Sigmoid colon (tissue), 7 donors: Measurements from ENCODE around the gene SLC28A2. TPM values are rescaled to one million over a fixed set of nuclear protein-coding genes. Genes with fewer than 3 reads are reported as not detected.

Experiments used
- DNase-seq: peaks from one replicate; pipeline ENCODE4 v3.0.0-alpha.2; 2019
- H3K27ac ChIP-seq, 4 donors: fragments of 200-600 bp; sonication (generic); one replicate each; pipeline ENCODE4 v1.5.1; 2016 to 2019; ENCODE audit warnings: mild to moderate bottlenecking in 1 of 4
- H3K27me3 ChIP-seq, 3 donors: fragments of 200-600 bp; sonication (generic); one replicate each; pipeline ENCODE4 v1.5.1; 2019; ENCODE audit warnings: mild to moderate bottlenecking in 1 of 3
- H3K36me3 ChIP-seq, 4 donors: fragments of 200-600 bp; sonication (generic); one replicate each; pipeline ENCODE4 v1.5.1; 2016 to 2019
- H3K4me1 ChIP-seq, 4 donors: fragments of 200-600 bp; sonication (generic); one replicate each; pipeline ENCODE4 v1.5.1; 2017 to 2019
- H3K4me3 ChIP-seq, 4 donors: fragments of 200-600 bp; sonication (generic); one replicate each; pipeline ENCODE4 v1.5.1; 2017 to 2019; ENCODE audit warnings: mild to moderate bottlenecking in 2 of 4, moderate library complexity in 1 of 4
- H3K9me3 ChIP-seq, 4 donors: fragments of 200-600 bp in 3 of 4; sonication (generic) in 3 of 4; one replicate each; pipeline versions ENCODE4 v1.5.1 to v1.6.1; 2013 to 2019
- EP300 ChIP-seq, 4 donors: sonication (generic); formaldehyde crosslinking; IDR thresholded peaks; one replicate each; pipeline ENCODE4 v1.6.1; 2017; ENCODE audit warnings: antibody characterized with exemption in 4 of 4
- POLR2A ChIP-seq, 2 donors: fragments of 450-650 bp; IDR thresholded peaks; one replicate each; pipeline ENCODE4 v1.6.1; 2016; ENCODE audit warnings: antibody characterized with exemption in 2 of 2, mild to moderate bottlenecking in 2 of 2, moderate library complexity in 2 of 2
- POLR2AphosphoS5 ChIP-seq, 4 donors: sonication (generic); formaldehyde crosslinking; IDR thresholded peaks; one replicate each; pipeline ENCODE4 v1.6.1; 2017; ENCODE audit warnings: antibody characterized with exemption in 4 of 4
- WGBS, 2 donors: extraction: QIAGEN DNeasy Blood & Tissue Kit; methylation state at CpG; one replicate each; pipeline ENCODE4 v1.1.7; 2013; 5-methylcytosine and 5-hydroxymethylcytosine counted together
- intact Hi-C: fragments of 100-400 bp; cut with DNase I; formaldehyde crosslinking; loops from one replicate; pipeline ENCODE4 v1.15.1; 2023
- polyA plus RNA-seq, 3 donors: library from polyadenylated mRNA; stranded (reverse); fragments of 200-250 nt; gene quantifications; one replicate each; pipeline ENCODE4 v1.2.3, GENCODE V29; 2013
- total RNA-seq, 4 donors: library from RNA; depleted of rRNA; stranded (reverse); fragments of >200 nt; gene quantifications; one replicate each; pipeline ENCODE4 v1.1.0, GENCODE V29; 2016
- TF ChIP-seq, protein P1 (sequence below), 4 experiments: fragments of 450-650 bp in 3 of 4; fragments of 200-600 bp in 1 of 4; IDR thresholded peaks; one replicate each; pipeline ENCODE4 v1.5.1; 2016 to 2019; ENCODE audit warnings: antibody characterized with exemption in 4 of 4, mild to moderate bottlenecking in 3 of 4, moderate library complexity in 2 of 4
- donor health status: healthy with polysubstance abuse.
- donor health status: Bipolar disorder and iron deficiency.
- donor health status: healthy.

The SLC28A2 gene
- total and polyA plus RNA-seq, 7 donors: 1.2 to 3.0 (median 1.8) TPM; not detected in 4

DNA sequence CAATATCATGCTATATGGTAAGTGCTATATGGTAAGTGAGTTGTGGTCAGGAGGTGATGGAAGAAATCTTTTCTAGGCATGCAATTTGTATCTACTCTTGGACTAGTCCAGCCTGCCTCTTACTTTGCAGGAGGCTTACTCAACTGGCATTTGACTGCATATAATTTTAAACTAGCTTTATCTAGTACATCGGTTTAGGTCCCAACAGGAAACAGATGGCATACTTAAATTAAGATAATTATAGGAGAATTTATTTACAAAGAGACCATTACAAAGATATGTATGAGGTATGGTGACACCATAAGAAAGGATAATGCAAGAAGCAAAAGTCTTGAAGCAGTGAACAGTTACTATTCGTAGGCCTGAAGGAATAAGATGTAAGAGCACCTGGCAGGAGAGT lies 7.8 kb downstream of the SLC28A2 start:
- Histone ChIP-seq H3K4me1 (peaks cover 0 to 7% (median 3%) of the 10 kb centered on the region in 4 donors), H3K9me3 (no peaks in the 10 kb centered on the region), H3K4me3 (no peak overlapping the region), H3K27ac (no peak overlapping the region), H3K27me3 (no peaks in the 10 kb centered on the region), H3K36me3 (no peaks in the 10 kb centered on the region)
- TF ChIP-seq POLR2AphosphoS5 (IDR thresholded peaks at IDR 0.05): no peak
- TF ChIP-seq, protein P1, sequence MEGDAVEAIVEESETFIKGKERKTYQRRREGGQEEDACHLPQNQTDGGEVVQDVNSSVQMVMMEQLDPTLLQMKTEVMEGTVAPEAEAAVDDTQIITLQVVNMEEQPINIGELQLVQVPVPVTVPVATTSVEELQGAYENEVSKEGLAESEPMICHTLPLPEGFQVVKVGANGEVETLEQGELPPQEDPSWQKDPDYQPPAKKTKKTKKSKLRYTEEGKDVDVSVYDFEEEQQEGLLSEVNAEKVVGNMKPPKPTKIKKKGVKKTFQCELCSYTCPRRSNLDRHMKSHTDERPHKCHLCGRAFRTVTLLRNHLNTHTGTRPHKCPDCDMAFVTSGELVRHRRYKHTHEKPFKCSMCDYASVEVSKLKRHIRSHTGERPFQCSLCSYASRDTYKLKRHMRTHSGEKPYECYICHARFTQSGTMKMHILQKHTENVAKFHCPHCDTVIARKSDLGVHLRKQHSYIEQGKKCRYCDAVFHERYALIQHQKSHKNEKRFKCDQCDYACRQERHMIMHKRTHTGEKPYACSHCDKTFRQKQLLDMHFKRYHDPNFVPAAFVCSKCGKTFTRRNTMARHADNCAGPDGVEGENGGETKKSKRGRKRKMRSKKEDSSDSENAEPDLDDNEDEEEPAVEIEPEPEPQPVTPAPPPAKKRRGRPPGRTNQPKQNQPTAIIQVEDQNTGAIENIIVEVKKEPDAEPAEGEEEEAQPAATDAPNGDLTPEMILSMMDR (IDR thresholded peaks at IDR 0.05): no peak
- TF ChIP-seq POLR2A (IDR thresholded peaks at IDR 0.05): no peak
- TF ChIP-seq EP300 (IDR thresholded peaks at IDR 0.05): no peak
- intact Hi-C loops: no loop called here
- 52 to 59% methylated on average over 2 of the region's 2 CpGs for WGBS, 2 donors
- no peak for DNase-seq

- Histone ChIP-seq H3K9me3 (no peaks in the 10 kb centered on the region), H3K27ac (no peak overlapping the region), H3K4me1 (no peaks in the 10 kb centered on the region), H3K36me3 (no peaks in the 10 kb centered on the region), H3K27me3 (no peaks in the 10 kb centered on the region), H3K4me3 (no peak overlapping the region)
- TF ChIP-seq POLR2AphosphoS5 (IDR thresholded peaks at IDR 0.05) (no peak), POLR2A (IDR thresholded peaks at IDR 0.05) (no peak), EP300 (IDR thresholded peaks at IDR 0.05) (no peak)
- TF ChIP-seq, protein P1 (IDR thresholded peaks at IDR 0.05): no peak
- WGBS, 2 donors: 43 to 81% methylated on average over 4 of the region's 4 CpGs
- intact Hi-C loops: loop anchor here (1.0 kb wide), 1 partner anchor 35 kb away; no protein-coding TSS in a partner anchor
- DNase-seq: no peak
These were observed 10.9 kb downstream of the SLC28A2 start for GRCh38 chr15:45262906-45263461.

DNA sequence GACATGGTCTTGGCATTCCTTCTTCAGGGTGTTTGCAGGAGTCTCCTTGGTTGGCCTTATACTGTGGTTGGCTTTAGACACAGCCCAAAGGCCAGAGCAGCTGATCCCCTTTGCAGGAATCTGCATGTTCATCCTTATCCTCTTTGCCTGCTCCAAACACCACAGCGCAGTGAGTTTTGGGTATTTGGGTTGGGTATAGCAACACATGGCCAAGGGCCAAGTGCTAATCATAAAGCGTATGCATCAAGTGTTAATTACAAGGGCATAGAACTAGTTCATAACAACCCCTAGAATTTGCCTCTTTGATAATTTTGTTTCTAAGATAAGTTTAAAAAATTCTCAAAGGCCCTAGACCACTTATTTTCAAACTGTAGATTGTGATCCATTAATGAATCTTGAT lies 11.8 kb downstream of the SLC28A2 start:
- WGBS, 2 donors: 81 to 95% methylated on average over 2 of the region's 2 CpGs
- Histone ChIP-seq H3K9me3 (no peaks in the 10 kb centered on the region), H3K27me3 (no peaks in the 10 kb centered on the region), H3K4me1 (no peaks in the 10 kb centered on the region), H3K27ac (no peak overlapping the region), H3K4me3 (no peak overlapping the region), H3K36me3 (no peaks in the 10 kb centered on the region)
- DNase-seq: no peak
- intact Hi-C loops: no loop called here
- TF ChIP-seq EP300 (IDR thresholded peaks at IDR 0.05) (no peak), POLR2A (IDR thresholded peaks at IDR 0.05) (no peak), POLR2AphosphoS5 (IDR thresholded peaks at IDR 0.05) (no peak)
- TF ChIP-seq, protein P1 (IDR thresholded peaks at IDR 0.05): no peak

- Histone ChIP-seq H3K36me3 (no peaks in the 10 kb centered on the region), H3K27me3 (no peaks in the 10 kb centered on the region), H3K9me3 (no peaks in the 10 kb centered on the region), H3K4me3 (no peak overlapping the region), H3K27ac (no peak overlapping the region), H3K4me1 (no peaks in the 10 kb centered on the region)
- intact Hi-C loops: no loop called here
- DNase-seq: no peak
- TF ChIP-seq POLR2A (IDR thresholded peaks at IDR 0.05) (no peak), POLR2AphosphoS5 (IDR thresholded peaks at IDR 0.05) (no peak), EP300 (IDR thresholded peaks at IDR 0.05) (no peak)
- TF ChIP-seq, protein P1 (IDR thresholded peaks at IDR 0.05): no peak
- 91 to 95% methylated on average over 3 of the region's 3 CpGs for WGBS, 2 donors
These were observed 13.5 kb downstream of the SLC28A2 start for GRCh38 chr15:45265506-45265905.

- Histone ChIP-seq H3K4me3 (no peak overlapping the region), H3K36me3 (no peaks in the 10 kb centered on the region), H3K4me1 (no peaks in the 10 kb centered on the region), H3K27ac (no peak overlapping the region), H3K9me3 (no peaks in the 10 kb centered on the region), H3K27me3 (no peaks in the 10 kb centered on the region)
- WGBS, 2 donors: 57 to 77% methylated on average over 2 of the region's 2 CpGs
- TF ChIP-seq, protein P1 (IDR thresholded peaks at IDR 0.05): no peak
- TF ChIP-seq EP300 (IDR thresholded peaks at IDR 0.05) (no peak), POLR2A (IDR thresholded peaks at IDR 0.05) (no peak), POLR2AphosphoS5 (IDR thresholded peaks at IDR 0.05) (no peak)
- intact Hi-C loops: no loop called here
- DNase-seq: no peak
These were observed 16.1 kb downstream of the SLC28A2 start for GRCh38 chr15:45268135-45268534.
